ENCODE data around the gene CTRB2. TPM values are rescaled to one million over a fixed set of nuclear protein-coding genes. Genes with fewer than 3 reads are reported as not detected.
"Not testable (repeated sequence)": the region's sequence is repeated elsewhere in the genome, so short reads cannot be mapped to it uniquely, and the experiment has no call there.

CTRB2 gene
- total RNA-seq, 1 experiment from 2014 or later, result not detected

- Mint-ChIP-seq H3K36me3 (ENCODE audit: insufficient read depth, unreplicated experiment) (no peaks in the 10 kb centered on the region), H3K9me3 (ENCODE audit: low read depth, unreplicated experiment) (no peaks in the 10 kb centered on the region), H3K27me3 (ENCODE audit: unreplicated experiment) (no peaks in the 10 kb centered on the region), H3K4me1 (ENCODE audit: low read depth, unreplicated experiment) (no peaks in the 10 kb centered on the region), H3K4me3 (ENCODE audit: low read depth, unreplicated experiment) (no peak within 1 kb of the TSS), H3K27ac (ENCODE audit: unreplicated experiment) (no peak within 1 kb of the TSS)
- BruUV-seq (replicated peaks), result no TSS peak
- DNase-seq, result no peak
- CTCF ChIA-PET, result no interaction called here
- TF ChIP-seq CTCF (IDR thresholded peaks at IDR 0.05; ENCODE audit: unreplicated experiment), result no peak
- intact Hi-C loops (cut with micrococcal nuclease; ENCODE audit: unreplicated experiment), result no loop called here
These were observed 11.5 kb upstream of the CTRB2 start, which contains the start of gene CTRB1 for GRCh38 chr16:75218256-75219076. TSS of gene CTRB1 (plus strand) at chr16:75218988. CDS start at chr16:75219008, 20 bp downstream.

DNA sequence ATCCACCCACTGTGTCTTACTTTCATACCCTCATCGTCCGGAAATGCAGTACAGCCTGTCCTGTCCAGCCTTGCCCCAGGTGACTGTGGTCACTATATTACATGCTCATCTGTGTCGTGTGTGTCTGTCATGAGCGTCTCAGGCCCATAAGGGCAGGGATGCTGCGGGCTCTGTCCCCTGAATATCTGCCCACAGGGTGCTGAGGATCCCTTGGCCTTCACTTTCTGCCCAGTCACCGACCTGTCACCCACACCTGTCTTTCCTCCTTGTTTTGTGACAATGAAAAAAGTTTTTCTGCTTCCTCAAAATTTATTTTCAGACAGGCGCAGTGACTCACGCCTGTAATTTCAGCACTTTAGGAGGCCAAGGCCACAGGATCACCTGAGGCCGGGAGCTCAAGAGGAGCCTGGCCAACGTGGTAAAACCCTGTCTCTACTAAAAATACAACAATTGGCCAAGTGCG is 10.5 kb upstream of the CTRB2 start:
- Mint-ChIP-seq H3K27me3 (ENCODE audit: unreplicated experiment) (no peaks in the 10 kb centered on the region), H3K36me3 (ENCODE audit: insufficient read depth, unreplicated experiment) (no peaks in the 10 kb centered on the region), H3K4me3 (ENCODE audit: low read depth, unreplicated experiment) (no peak overlapping the region), H3K4me1 (ENCODE audit: low read depth, unreplicated experiment) (no peaks in the 10 kb centered on the region), H3K27ac (ENCODE audit: unreplicated experiment) (no peak overlapping the region), H3K9me3 (ENCODE audit: low read depth, unreplicated experiment) (no peaks in the 10 kb centered on the region)
- CTCF ChIA-PET, result no interaction called here
- no TSS peak for BruUV-seq (replicated peaks)
- intact Hi-C loops (cut with micrococcal nuclease; ENCODE audit: unreplicated experiment), result no loop called here
- no peak for DNase-seq
- no peak for TF ChIP-seq CTCF (IDR thresholded peaks at IDR 0.05; ENCODE audit: unreplicated experiment)

DNA sequence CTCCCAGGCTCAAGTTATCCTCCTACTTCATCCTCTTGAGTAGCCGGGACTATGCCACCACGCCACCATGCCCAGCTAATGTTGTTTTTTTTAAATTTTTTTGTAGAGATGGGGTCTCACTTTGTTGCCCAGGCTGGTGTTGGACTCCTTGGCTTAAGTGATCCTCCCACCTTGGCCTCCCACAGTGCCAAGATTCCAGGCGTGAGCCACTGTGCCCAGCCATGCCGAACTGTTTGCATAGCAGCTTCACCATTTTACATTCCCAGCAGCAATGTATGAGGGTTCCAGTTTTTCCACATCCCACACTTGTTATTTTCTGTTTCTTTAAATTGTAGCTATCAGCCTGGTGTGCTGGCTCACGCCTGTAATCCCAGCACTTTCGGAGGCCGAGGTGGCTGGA is 9.6 kb upstream of the CTRB2 start:
- BruUV-seq (replicated peaks), result no TSS peak
- H3K36me3 Mint-ChIP-seq (ENCODE audit: insufficient read depth, unreplicated experiment), result no peaks in the 10 kb centered on the region
- intact Hi-C loops (cut with micrococcal nuclease; ENCODE audit: unreplicated experiment), result no loop called here

GRCh38 chr16:75216127-75216526 is 9.2 kb upstream of the CTRB2 start:
- no peak for DNase-seq
- H3K36me3 Mint-ChIP-seq (ENCODE audit: insufficient read depth, unreplicated experiment), result no peaks in the 10 kb centered on the region
- BruUV-seq (replicated peaks), result no TSS peak
- no peaks in the 10 kb centered on the region for H3K27me3 Mint-ChIP-seq (ENCODE audit: unreplicated experiment)
- CTCF ChIA-PET, result interaction anchor here (0.6 to 1.4 kb wide), 2 partner anchors 13 to 17 kb away, joined by 3 read pairs; no protein-coding TSS in a partner anchor
- TF ChIP-seq CTCF (IDR thresholded peaks at IDR 0.05; ENCODE audit: unreplicated experiment), result no peak
- intact Hi-C loops (cut with micrococcal nuclease; ENCODE audit: unreplicated experiment), result no loop called here
- H3K4me1 Mint-ChIP-seq (ENCODE audit: low read depth, unreplicated experiment), result no peaks in the 10 kb centered on the region
- no peaks in the 10 kb centered on the region for H3K9me3 Mint-ChIP-seq (ENCODE audit: low read depth, unreplicated experiment)
- H3K4me3 Mint-ChIP-seq (ENCODE audit: low read depth, unreplicated experiment), result no peak overlapping the region
- no peak overlapping the region for H3K27ac Mint-ChIP-seq (ENCODE audit: unreplicated experiment)

More for the DNA sequence above, 9.6 kb upstream of the CTRB2 start:
- TF ChIP-seq CTCF (IDR thresholded peaks at IDR 0.05; ENCODE audit: unreplicated experiment), result no peak
- Mint-ChIP-seq H3K9me3 (ENCODE audit: low read depth, unreplicated experiment) (no peaks in the 10 kb centered on the region), H3K4me3 (ENCODE audit: low read depth, unreplicated experiment) (no peak overlapping the region), H3K4me1 (ENCODE audit: low read depth, unreplicated experiment) (no peaks in the 10 kb centered on the region), H3K27me3 (ENCODE audit: unreplicated experiment) (no peaks in the 10 kb centered on the region), H3K27ac (ENCODE audit: unreplicated experiment) (no peak overlapping the region)
- DNase-seq, result no peak
- CTCF ChIA-PET, result interaction anchor here (1.4 kb wide), 1 partner anchor 13 kb away, joined by 3 read pairs; no protein-coding TSS in a partner anchor

- H3K36me3 Mint-ChIP-seq (ENCODE audit: insufficient read depth, unreplicated experiment); H3K27ac Mint-ChIP-seq (ENCODE audit: unreplicated experiment); BruUV-seq (replicated peaks); intact Hi-C loops (cut with micrococcal nuclease; ENCODE audit: unreplicated experiment); H3K4me3 Mint-ChIP-seq (ENCODE audit: low read depth, unreplicated experiment); H3K9me3 Mint-ChIP-seq (ENCODE audit: low read depth, unreplicated experiment); H3K27me3 Mint-ChIP-seq (ENCODE audit: unreplicated experiment); H3K4me1 Mint-ChIP-seq (ENCODE audit: low read depth, unreplicated experiment); CTCF ChIA-PET; DNase-seq: not testable (repeated sequence)
These were observed 4.3 kb upstream of the CTRB2 start for GRCh38 chr16:75211286-75211685.

Measured in Calu3 (cell line).